HG03571 (cell line): Measurements from ENCODE around the gene SCAP.
A peak's percentile ranks its signal among the peaks of the same experiment; 100 is the strongest.

ENCODE experiments used
- ATAC-seq: cut with Tn5 transposase; IDR thresholded peaks from one replicate; pipeline ENCODE4 v1.9.1; 2021; ENCODE audit not compliant: unreplicated experiment

The SCAP gene

GRCh38 chr3:47432673-47433072 lies 43.1 kb downstream of the SCAP start:
- ATAC-seq: no peak

- ATAC-seq: no peak
Observed at GRCh38 chr3:47431225-47431624, 44.5 kb downstream of the SCAP start.

- ATAC-seq: no peak
Observed at GRCh38 chr3:47430606-47431005, 45.1 kb downstream of the SCAP start.

GRCh38 chr3:47429476-47430270 lies 46.1 kb downstream of the SCAP start:
- no peak for ATAC-seq

GRCh38 chr3:47428662-47429061 lies 47.1 kb downstream of the SCAP start:
- ATAC-seq: no peak

- no peak for ATAC-seq
Observed at GRCh38 chr3:47427866-47428265, 47.9 kb downstream of the SCAP start.

- ATAC-seq: no peak
Observed at GRCh38 chr3:47425959-47426358, 49.8 kb downstream of the SCAP start.

- ATAC-seq: no peak
Observed at GRCh38 chr3:47425383-47425778, 50.4 kb downstream of the SCAP start.

- ATAC-seq: no peak
Observed at GRCh38 chr3:47424434-47425382, 51.0 kb downstream of the SCAP start.

- ATAC-seq: no peak
Observed at GRCh38 chr3:47423548-47424145, 52.1 kb downstream of the SCAP start.

GRCh38 chr3:47422743-47423142 lies 53.0 kb downstream of the SCAP start:
- no peak for ATAC-seq

GRCh38 chr3:47421741-47422649 lies 53.7 kb downstream of the SCAP start:
- ATAC-seq: no peak

- ATAC-seq: peak; percentile 58
Observed at GRCh38 chr3:47420511-47421484, 54.9 kb downstream of the SCAP start.

- ATAC-seq: no peak
Observed at GRCh38 chr3:47420044-47420430, 55.7 kb downstream of the SCAP start.

GRCh38 chr3:47419083-47420043 lies 56.4 kb downstream of the SCAP start:
- ATAC-seq: no peak

- no peak for ATAC-seq
Observed at GRCh38 chr3:47418167-47419082, 57.3 kb downstream of the SCAP start.

- ATAC-seq: no peak
Observed at GRCh38 chr3:47416041-47416440, 59.7 kb downstream of the SCAP start.
